Measurements from ENCODE around the gene TNFSF4.

The TNFSF4 gene, protein sequence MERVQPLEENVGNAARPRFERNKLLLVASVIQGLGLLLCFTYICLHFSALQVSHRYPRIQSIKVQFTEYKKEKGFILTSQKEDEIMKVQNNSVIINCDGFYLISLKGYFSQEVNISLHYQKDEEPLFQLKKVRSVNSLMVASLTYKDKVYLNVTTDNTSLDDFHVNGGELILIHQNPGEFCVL

GRCh38 chr1:173206816-173207568, at the start of gene TNFSF4:
Gene TNFSF4 (minus strand): TSS chr1:173207331. CDS start chr1:173207176, 155 bp downstream.
- Histone ChIP-seq H3K4me3 (ENCODE audit: low read length in 2 of 2) (peak within 1 kb of the TSS; percentile 23 to 42), H3K9ac (ENCODE audit: low read length in 2 of 2) (no peak within 1 kb of the TSS), H3K36me3 (ENCODE audit: control insufficient read depth in 2 of 2, insufficient read depth in 2 of 2, low read length in 2 of 2) (no peaks in the 10 kb centered on the region), H3K27me3 (ENCODE audit: control insufficient read depth in 1 of 2, insufficient read depth in 2 of 2, low read length in 2 of 2) (no peaks in the 10 kb centered on the region), H3K4me1 (ENCODE audit: control insufficient read depth, insufficient read depth, low read length) (peaks cover 6% of the 10 kb centered on the region), H3K27ac (ENCODE audit: low read length) (no peak within 1 kb of the TSS), H3K9me3 (ENCODE audit: control insufficient read depth in 2 of 2, low read length in 2 of 2) (no peaks in the 10 kb centered on the region)

GRCh38 chr1:173255214-173255813, 48.2 kb upstream of the TNFSF4 start:
- Histone ChIP-seq H3K36me3 (ENCODE audit: control insufficient read depth in 2 of 2, insufficient read depth in 2 of 2, low read length in 2 of 2) (no peaks in the 10 kb centered on the region), H3K4me1 (ENCODE audit: control insufficient read depth, insufficient read depth, low read length) (no peaks in the 10 kb centered on the region), H3K9me3 (ENCODE audit: control insufficient read depth in 2 of 2, low read length in 2 of 2) (no peaks in the 10 kb centered on the region), H3K27ac (ENCODE audit: low read length) (no peak overlapping the region), H3K4me3 (ENCODE audit: low read length in 2 of 2) (no peak overlapping the region), H3K9ac (ENCODE audit: low read length in 2 of 2) (no peak overlapping the region), H3K27me3 (ENCODE audit: control insufficient read depth in 1 of 2, insufficient read depth in 2 of 2, low read length in 2 of 2) (no peaks in the 10 kb centered on the region)

- Histone ChIP-seq H3K4me1 (ENCODE audit: control insufficient read depth, insufficient read depth, low read length) (no peaks in the 10 kb centered on the region), H3K4me3 (ENCODE audit: low read length in 2 of 2) (no peak overlapping the region), H3K9me3 (ENCODE audit: control insufficient read depth in 2 of 2, low read length in 2 of 2) (no peaks in the 10 kb centered on the region), H3K36me3 (ENCODE audit: control insufficient read depth in 2 of 2, insufficient read depth in 2 of 2, low read length in 2 of 2) (no peaks in the 10 kb centered on the region), H3K27me3 (ENCODE audit: control insufficient read depth in 1 of 2, insufficient read depth in 2 of 2, low read length in 2 of 2) (no peaks in the 10 kb centered on the region), H3K27ac (ENCODE audit: low read length) (no peak overlapping the region), H3K9ac (ENCODE audit: low read length in 2 of 2) (no peak overlapping the region)
These were observed 45.9 kb upstream of the TNFSF4 start for GRCh38 chr1:173253046-173253445.

GRCh38 chr1:173249349-173249748, 42.2 kb upstream of the TNFSF4 start:
- no peaks in the 10 kb centered on the region for H3K27me3 ChIP-seq (ENCODE audit: control insufficient read depth in 1 of 2, insufficient read depth in 2 of 2, low read length in 2 of 2)
- no peaks in the 10 kb centered on the region for H3K4me1 ChIP-seq (ENCODE audit: control insufficient read depth, insufficient read depth, low read length)
- no peak overlapping the region for H3K27ac ChIP-seq (ENCODE audit: low read length)
- H3K4me3 ChIP-seq (ENCODE audit: low read length in 2 of 2): no peak overlapping the region
- H3K9ac ChIP-seq (ENCODE audit: low read length in 2 of 2): no peak overlapping the region
- H3K9me3 ChIP-seq (ENCODE audit: control insufficient read depth in 2 of 2, low read length in 2 of 2): no peaks in the 10 kb centered on the region
- H3K36me3 ChIP-seq (ENCODE audit: control insufficient read depth in 2 of 2, insufficient read depth in 2 of 2, low read length in 2 of 2): no peaks in the 10 kb centered on the region

- no peaks in the 10 kb centered on the region for H3K27me3 ChIP-seq (ENCODE audit: control insufficient read depth in 1 of 2, insufficient read depth in 2 of 2, low read length in 2 of 2)
- H3K36me3 ChIP-seq (ENCODE audit: control insufficient read depth in 2 of 2, insufficient read depth in 2 of 2, low read length in 2 of 2): no peaks in the 10 kb centered on the region
- no peaks in the 10 kb centered on the region for H3K4me1 ChIP-seq (ENCODE audit: control insufficient read depth, insufficient read depth, low read length)
- no peak overlapping the region for H3K9ac ChIP-seq (ENCODE audit: low read length in 2 of 2)
- H3K4me3 ChIP-seq (ENCODE audit: low read length in 2 of 2): no peak overlapping the region
- no peak overlapping the region for H3K27ac ChIP-seq (ENCODE audit: low read length)
- peaks cover 0 to 2% of the 10 kb centered on the region in 2 donors for H3K9me3 ChIP-seq (ENCODE audit: control insufficient read depth in 2 of 2, low read length in 2 of 2)
These were observed 41.3 kb upstream of the TNFSF4 start for GRCh38 chr1:173248247-173248940.

- Histone ChIP-seq H3K9me3 (ENCODE audit: control insufficient read depth in 2 of 2, low read length in 2 of 2) (peaks cover 3% of the 10 kb centered on the region in 2 donors), H3K4me1 (ENCODE audit: control insufficient read depth, insufficient read depth, low read length) (no peaks in the 10 kb centered on the region), H3K36me3 (ENCODE audit: control insufficient read depth in 2 of 2, insufficient read depth in 2 of 2, low read length in 2 of 2) (no peaks in the 10 kb centered on the region), H3K4me3 (ENCODE audit: low read length in 2 of 2) (no peak overlapping the region), H3K9ac (ENCODE audit: low read length in 2 of 2) (no peak overlapping the region), H3K27ac (ENCODE audit: low read length) (no peak overlapping the region), H3K27me3 (ENCODE audit: control insufficient read depth in 1 of 2, insufficient read depth in 2 of 2, low read length in 2 of 2) (no peaks in the 10 kb centered on the region)
These were observed 38.8 kb upstream of the TNFSF4 start for GRCh38 chr1:173245892-173246291.

- Histone ChIP-seq H3K4me1 (ENCODE audit: control insufficient read depth, insufficient read depth, low read length) (no peaks in the 10 kb centered on the region), H3K9me3 (ENCODE audit: control insufficient read depth in 2 of 2, low read length in 2 of 2) (peaks cover 3 to 4% of the 10 kb centered on the region in 2 donors), H3K27ac (ENCODE audit: low read length) (no peak overlapping the region), H3K4me3 (ENCODE audit: low read length in 2 of 2) (no peak overlapping the region), H3K9ac (ENCODE audit: low read length in 2 of 2) (no peak overlapping the region), H3K36me3 (ENCODE audit: control insufficient read depth in 2 of 2, insufficient read depth in 2 of 2, low read length in 2 of 2) (peaks cover 0 to 2% of the 10 kb centered on the region in 2 donors), H3K27me3 (ENCODE audit: control insufficient read depth in 1 of 2, insufficient read depth in 2 of 2, low read length in 2 of 2) (no peaks in the 10 kb centered on the region)
These were observed 36.2 kb upstream of the TNFSF4 start for GRCh38 chr1:173243300-173243699.

GRCh38 chr1:173241528-173242347, 34.6 kb upstream of the TNFSF4 start:
- Histone ChIP-seq H3K36me3 (ENCODE audit: control insufficient read depth in 2 of 2, insufficient read depth in 2 of 2, low read length in 2 of 2) (peaks cover 0 to 2% of the 10 kb centered on the region in 2 donors), H3K27ac (ENCODE audit: low read length) (no peak overlapping the region), H3K9ac (ENCODE audit: low read length in 2 of 2) (no peak overlapping the region)

GRCh38 chr1:173240609-173241008, 33.5 kb upstream of the TNFSF4 start:
- no peak overlapping the region for H3K9ac ChIP-seq (ENCODE audit: low read length in 2 of 2)
- H3K9me3 ChIP-seq (ENCODE audit: control insufficient read depth in 2 of 2, low read length in 2 of 2): peaks cover 3 to 4% of the 10 kb centered on the region in 2 donors
- no peak overlapping the region for H3K4me3 ChIP-seq (ENCODE audit: low read length in 2 of 2)
- no peaks in the 10 kb centered on the region for H3K4me1 ChIP-seq (ENCODE audit: control insufficient read depth, insufficient read depth, low read length)
- no peak overlapping the region for H3K27ac ChIP-seq (ENCODE audit: low read length)
- H3K27me3 ChIP-seq (ENCODE audit: control insufficient read depth in 1 of 2, insufficient read depth in 2 of 2, low read length in 2 of 2): no peaks in the 10 kb centered on the region
- H3K36me3 ChIP-seq (ENCODE audit: control insufficient read depth in 2 of 2, insufficient read depth in 2 of 2, low read length in 2 of 2): peaks cover 0 to 2% of the 10 kb centered on the region in 2 donors

More at GRCh38 chr1:173241528-173242347, 34.6 kb upstream of the TNFSF4 start:
- H3K27me3 ChIP-seq (ENCODE audit: control insufficient read depth in 1 of 2, insufficient read depth in 2 of 2, low read length in 2 of 2): no peaks in the 10 kb centered on the region
- peaks cover 3 to 4% of the 10 kb centered on the region in 2 donors for H3K9me3 ChIP-seq (ENCODE audit: control insufficient read depth in 2 of 2, low read length in 2 of 2)
- H3K4me3 ChIP-seq (ENCODE audit: low read length in 2 of 2): no peak overlapping the region
- H3K4me1 ChIP-seq (ENCODE audit: control insufficient read depth, insufficient read depth, low read length): no peaks in the 10 kb centered on the region

- Histone ChIP-seq H3K9me3 (ENCODE audit: control insufficient read depth in 2 of 2, low read length in 2 of 2) (peaks cover 3 to 4% of the 10 kb centered on the region in 2 donors), H3K9ac (ENCODE audit: low read length in 2 of 2) (no peak overlapping the region), H3K4me1 (ENCODE audit: control insufficient read depth, insufficient read depth, low read length) (no peaks in the 10 kb centered on the region), H3K27me3 (ENCODE audit: control insufficient read depth in 1 of 2, insufficient read depth in 2 of 2, low read length in 2 of 2) (no peaks in the 10 kb centered on the region), H3K27ac (ENCODE audit: low read length) (no peak overlapping the region), H3K36me3 (ENCODE audit: control insufficient read depth in 2 of 2, insufficient read depth in 2 of 2, low read length in 2 of 2) (peaks cover 0 to 2% of the 10 kb centered on the region in 2 donors), H3K4me3 (ENCODE audit: low read length in 2 of 2) (no peak overlapping the region)
These were observed 31.9 kb upstream of the TNFSF4 start for GRCh38 chr1:173239058-173239457.
